Stimulated activated CD4-positive, alpha-beta T cell treated with anti-CD3 and anti-CD28 coated beads, Interleukin-12 subunit alpha, Interleukin-12 subunit beta, amount 100 ng/mL, for 48 hours (primary cell): ENCODE measurements around the gene TMEM186.
"Not testable (repeated sequence)": the region's sequence is repeated elsewhere in the genome, so short reads cannot be mapped to it uniquely, and the experiment has no call there.

ENCODE experiments used
- DNase-seq, 3 donors: peaks; one replicate each; pipeline ENCODE4 v3.0.0-alpha.2; 2020; ENCODE audit warnings: low read depth in 2 of 3, low spot score in 1 of 3

The TMEM186 gene

DNA sequence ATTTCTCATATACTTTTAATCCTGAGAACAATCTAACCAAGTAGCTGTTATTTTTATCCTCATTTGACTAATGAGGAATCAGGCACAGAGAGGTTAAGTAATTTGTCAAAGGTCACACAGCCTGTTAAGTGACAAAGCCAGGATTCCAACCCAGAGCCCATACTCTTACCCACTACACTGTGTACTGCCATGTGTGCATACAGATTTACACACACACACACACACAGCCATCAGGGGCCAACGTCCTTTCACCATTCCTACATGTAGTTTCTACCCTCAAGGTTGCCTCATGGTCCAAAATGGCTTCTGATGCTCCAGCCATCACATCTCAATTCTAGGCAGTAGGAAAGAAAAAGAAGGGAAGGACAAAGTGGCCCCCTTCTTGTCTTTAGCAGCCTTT is 22.1 kb downstream of the TMEM186 start:
- no peak for DNase-seq

DNA sequence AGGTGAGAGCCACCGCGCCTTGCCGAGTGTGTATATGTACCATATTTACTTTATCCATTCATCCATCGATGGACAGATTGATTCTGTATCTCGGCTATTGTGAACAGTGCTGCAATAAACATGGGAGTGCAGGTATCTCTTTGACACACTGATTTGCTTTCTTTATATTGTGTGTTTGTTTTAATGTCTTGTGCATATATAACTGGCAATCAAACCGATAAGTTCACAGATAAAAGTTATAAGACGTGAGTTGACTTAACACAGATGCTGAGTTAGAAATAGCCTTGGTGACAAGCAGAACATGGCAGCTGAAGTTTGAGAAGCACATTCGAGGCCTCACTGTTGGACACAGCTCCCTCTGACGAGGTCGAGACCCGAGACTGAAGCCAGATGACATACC is 23.2 kb downstream of the TMEM186 start:
- no peak for DNase-seq

DNA sequence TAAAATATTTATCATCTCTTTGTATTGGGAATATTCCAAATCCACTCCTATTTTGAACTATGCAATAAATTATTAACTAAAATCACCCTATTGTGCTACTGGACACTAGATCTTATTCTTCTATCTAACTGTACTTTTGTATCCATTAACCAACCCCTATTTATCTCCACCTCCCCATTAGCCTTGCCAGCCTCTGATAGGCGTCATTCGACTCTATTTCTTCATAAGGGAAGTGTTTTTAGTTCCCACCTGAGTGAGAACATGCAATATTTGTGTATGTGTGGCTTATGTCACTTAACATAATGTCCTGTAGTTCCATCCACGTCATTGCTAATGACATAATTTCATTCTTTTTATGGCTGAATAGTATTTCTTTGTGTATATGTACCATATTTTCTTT is 23.9 kb downstream of the TMEM186 start:
- no peak for DNase-seq

DNA sequence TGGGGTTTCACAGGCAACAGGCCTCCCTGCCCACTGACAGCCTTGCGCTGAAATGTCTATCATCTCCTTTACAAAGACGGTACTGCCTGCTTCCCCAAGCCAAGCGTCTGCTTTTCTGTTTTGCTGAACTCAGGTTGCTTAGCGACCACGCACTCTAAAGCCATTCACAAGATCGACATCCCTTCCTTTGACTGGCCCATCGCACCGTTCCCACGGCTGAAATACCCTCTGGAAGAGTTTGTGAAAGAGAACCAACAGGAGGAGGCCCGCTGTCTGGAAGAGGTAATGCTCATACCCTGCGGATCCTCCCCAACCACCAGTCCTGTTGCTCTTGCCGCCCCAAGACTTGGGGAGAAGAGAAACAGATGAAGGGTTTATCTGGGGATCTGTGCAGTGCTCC is 28.7 kb downstream of the TMEM186 start:
- DNase-seq, result no peak

DNA sequence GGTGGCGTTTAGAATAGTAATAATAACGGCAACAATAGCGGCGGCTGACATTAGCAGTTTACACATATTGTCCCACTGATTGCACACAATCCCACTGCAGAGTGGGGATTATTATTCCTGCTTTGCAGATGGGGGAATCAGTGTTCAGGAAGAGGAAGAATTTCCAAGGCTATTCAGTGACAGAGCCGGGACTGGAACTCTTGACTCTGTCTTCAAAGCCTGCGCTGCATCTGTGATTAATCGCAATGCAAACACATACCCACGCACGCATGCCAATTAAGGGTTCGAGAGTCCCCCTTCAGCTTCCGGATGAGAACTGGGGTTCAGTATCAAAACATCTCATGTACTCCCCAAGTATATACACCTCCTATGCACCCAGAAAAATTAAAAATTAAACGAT is 29.2 kb downstream of the TMEM186 start:
- no peak for DNase-seq

DNA sequence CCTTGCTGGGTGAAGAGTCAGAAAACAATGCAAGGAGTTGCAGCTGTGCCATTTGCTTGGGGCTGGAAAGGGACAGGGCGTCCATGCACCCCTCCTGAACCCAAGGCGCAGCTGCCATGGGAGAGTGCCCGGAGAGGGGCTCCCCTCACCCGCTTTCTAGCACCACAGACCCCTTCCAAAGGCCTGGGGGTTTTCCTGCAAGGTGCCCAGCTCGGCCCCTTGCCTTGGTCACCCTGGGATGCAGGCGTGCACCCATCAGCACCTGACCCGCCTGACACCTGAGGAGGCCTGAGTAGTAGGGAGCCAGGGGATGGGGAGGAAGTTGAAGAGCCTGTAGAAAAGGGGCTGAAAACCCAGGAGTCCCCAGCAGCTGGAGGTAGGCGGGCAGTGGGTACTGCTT is 30.3 kb downstream of the TMEM186 start:
- no peak for DNase-seq

DNA sequence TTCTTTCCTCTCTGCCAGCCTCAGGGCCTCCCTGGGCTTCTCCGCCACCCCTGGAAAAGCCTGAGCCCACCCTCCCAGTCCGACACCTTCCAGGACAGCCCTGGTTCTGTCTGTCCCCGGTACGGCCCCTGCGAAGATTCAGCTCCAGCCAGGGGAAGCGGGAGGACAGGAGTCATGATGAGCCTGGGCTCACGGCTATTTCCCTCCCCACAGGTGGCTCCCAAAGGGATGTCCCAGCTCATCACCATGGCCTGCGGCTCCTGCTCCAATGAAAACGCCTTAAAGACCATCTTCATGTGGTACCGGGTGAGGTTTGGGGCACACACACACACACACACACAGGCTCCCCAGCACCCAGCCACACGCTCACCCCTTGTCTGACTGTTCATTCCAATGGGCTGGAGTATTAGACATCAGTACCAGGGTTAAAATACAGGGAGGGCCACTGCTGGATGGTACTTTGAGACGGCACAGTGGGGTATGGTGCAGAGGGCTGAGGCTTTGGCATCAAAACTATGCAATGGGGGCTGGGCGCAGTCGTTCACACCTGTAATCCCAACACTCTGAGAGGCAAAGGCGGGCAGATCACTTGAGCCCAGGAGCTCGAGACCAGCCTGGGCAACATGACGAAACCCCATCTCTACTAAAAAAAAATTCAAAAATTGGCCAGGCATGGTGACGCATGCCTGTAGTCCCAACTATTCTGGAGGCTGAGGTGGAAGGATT is 32.8 kb downstream of the TMEM186 start:
- DNase-seq, result no peak

DNA sequence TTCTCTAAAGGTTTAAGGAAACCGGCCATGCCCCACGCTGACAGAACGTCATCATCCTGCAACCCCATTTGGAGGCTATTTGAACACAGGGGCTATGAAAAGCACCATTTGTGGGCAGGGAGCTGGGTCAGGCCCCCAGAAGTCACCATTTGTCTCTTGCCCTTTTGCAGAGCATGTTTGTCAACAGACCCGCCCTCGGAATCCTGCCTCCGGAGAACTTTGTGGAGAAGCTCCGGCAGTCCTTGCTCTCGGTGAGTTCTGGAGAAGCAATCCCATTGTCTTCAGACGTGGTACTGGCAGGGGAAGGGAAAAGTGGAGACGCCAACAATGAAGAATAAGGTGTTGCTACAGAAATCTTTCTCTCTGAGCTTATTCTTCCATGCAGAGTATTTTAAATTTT is 33.5 kb downstream of the TMEM186 start:
- DNase-seq, result no peak

DNA sequence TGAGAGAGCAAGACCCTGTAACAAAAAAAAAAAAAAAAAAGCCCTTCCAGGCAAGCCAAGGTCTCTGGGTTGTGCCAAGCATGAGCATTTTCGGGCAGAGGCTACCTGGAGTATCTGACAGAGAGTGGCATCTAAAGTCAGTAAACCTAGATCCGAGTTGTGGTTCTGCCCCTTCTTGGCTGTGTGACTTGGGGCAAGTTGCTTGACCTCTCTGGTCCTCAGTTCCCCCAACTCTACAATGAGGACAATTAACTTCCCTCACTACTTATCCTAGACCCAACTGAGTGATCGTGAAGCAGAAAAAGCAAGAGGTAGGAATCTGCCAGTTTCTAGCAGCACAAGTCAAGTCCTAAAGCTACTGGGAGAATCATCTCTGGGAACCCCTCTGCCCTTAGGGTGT is 34.4 kb downstream of the TMEM186 start:
- DNase-seq, result no peak

DNA sequence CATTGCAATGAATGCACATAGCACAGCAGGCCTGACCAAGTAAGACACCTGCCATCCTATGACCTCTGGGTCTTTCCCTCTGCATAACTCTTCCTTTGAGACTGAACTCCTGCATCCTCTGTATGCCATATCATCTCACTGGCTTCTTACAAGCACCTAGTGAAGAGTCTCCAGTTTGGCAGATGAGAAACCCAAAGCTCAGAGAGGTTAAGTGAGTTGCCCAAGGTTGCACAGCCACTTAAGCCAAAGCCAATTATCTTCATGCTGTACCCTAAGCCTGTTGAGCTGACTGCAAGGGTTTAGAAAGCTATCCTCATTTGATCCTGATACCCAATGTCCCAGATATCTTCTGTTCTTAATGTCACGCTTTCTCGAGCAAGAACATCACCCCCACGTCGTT is 35.2 kb downstream of the TMEM186 start:
- no peak for DNase-seq

DNA sequence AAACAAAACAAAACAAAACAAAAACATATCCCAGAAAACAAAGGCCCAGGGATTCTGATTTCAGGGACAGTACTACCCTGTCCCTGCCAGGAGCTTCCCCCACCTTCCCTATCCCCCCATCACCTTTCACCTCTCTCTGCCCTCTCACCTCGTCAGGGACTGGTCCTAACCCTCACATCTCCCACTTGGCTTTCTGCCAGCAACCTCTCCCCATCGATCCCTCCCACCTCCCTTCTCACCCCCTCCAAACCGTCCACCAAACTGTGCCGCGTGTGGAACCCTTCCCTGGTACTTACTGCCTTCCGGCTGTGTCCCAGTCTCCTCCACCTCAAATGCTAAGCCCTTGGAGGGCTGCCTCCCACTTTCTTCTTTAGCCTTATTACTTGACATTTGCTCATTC is 36.4 kb downstream of the TMEM186 start:
- DNase-seq, result no peak

DNA sequence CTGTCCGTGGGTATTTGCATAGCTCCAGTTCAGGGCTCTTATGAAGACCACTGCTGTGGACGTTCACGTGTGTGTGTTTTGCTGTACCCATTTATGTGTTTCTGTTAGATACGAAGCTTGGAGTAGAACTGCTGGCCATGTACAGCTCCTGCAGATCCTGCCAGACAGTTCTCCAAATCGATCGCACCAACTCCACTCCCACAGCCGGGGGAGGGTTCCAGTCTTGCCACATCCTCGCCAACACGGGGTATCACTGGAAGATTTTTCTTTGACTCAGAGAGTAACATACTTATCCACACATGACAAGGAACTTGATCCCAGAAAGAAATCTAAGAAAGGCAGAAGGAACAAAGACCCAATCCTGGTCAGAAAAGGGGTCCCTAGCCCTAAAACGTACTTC is 37.4 kb downstream of the TMEM186 start:
- DNase-seq, result no peak

DNA sequence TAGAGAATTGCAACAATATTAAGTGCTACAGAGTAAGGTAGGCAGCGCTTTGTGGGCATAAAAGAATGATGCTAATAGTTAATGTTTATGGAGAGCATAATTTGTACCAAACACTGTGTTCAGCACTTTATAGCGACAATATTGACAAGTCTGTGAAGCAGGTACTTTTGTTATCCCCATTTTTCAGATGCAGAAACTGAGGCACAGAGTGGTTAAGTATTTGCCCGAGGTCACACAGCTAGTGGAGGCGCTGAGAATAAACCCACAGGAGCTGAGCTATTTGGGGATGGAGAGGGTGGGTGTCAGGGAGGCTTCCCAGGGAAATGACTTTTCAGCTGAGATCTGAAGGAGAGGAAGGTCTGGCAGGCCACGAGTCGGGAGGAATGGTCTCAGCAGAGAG is 39.4 kb downstream of the TMEM186 start:
- DNase-seq, result no peak

DNA sequence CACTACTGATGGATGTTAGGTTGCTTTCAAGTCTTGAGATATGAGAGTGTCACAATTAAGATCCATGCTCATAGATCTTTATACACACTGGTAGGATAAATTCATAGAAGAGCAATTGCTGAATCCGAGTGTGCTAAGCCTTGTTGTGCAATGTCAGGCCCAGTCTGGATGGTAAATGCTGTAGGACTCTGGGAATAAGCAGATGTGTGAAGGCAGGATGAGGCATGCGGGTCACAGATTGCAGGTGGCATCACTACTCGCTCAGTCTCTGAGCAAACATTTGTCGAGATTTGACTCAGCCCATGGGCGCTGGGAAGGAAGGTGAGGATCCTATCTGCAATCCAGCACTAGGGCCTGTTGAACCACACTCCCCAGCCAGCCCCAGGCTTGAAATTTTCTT is 40.7 kb downstream of the TMEM186 start:
- DNase-seq, result no peak

DNA sequence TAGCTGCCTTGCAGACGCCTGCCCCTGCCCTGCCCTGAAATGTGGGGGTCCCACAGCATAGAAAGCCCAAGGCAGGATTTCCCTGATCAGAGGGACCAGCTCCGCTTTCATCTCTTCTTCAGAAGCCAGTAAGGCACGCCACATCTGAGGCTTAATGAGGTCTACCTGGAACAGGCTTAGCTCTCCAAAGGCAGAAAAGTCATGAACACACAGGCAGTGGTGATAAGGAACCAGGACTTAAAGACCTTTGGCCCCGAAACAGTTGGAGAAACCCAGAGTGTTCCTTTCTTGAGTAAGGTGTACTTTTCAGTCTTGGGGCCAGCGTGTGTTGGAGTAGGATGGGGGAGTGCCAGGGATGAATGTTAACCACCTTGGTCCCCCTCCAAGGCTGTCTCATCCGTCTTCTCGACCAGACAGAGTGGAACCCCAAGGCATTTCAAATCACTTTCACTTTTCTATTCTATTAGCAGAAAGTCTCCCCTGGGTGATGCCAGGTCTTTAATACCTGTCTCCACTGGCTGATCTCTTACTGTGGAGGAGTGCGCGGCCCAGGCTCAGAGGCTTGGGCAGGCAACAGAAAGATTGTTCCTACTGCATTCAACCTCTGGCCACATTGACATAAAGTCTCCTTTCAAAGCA is 43.9 kb downstream of the TMEM186 start:
- DNase-seq, result no peak

DNA sequence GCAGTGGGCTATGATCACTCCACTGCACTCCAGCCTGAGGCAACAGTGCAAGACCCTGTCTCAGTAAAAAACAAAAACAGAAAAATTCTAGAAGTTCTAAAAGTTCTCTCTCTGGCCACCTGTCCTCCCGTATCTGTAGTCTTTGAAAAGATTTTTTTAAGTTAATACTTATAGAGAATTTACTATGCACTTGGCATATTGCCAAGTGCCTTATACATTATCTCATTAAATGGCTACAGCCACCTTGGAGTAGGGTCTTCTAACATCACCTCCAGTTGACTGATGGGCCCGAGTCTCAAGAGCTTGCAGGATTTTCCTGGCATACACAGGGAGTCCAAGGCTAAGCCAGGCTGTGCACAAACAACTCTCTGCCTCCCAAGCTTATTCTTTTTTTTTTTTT is 44.7 kb downstream of the TMEM186 start:
- no peak for DNase-seq

DNA sequence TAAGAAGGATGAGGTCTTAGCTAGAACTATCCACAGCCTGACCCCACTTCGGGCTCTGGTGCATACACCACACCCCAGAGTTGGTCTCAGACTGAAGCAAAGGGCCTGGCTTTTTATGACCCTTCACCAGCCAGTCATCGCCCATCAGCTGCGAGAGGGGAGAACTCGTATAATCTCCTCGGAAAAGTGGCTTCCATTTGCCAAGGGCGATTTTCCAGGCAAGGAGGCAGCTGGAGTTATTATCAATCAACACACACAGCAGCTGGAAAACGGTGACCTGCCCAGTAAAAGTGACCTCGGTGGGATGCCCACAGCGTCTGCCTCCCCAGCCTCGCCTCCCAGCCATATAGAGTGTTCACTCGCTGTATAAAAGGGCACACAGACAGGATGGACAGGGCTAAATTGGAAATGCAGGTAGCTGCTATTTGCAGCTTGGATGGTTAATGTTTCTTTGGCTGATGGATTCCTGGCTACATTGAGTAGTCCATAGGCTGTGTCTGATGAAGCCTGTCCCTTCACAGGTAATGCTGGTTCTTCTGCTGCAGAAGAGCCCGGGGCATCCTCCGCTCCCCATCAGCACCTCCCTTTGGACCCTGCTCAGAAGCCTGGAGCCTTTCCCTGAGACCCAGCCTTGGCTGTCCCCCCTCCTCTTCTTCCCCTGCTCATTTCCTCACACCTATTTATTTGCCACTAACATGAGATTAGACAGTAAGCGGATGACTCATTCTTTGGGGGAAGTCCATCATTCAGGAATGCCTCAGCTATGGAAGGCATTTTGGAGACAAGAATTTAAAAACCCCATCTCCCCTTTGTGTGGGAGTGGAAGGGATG is 45.7 kb downstream of the TMEM186 start:
- no peak for DNase-seq

DNA sequence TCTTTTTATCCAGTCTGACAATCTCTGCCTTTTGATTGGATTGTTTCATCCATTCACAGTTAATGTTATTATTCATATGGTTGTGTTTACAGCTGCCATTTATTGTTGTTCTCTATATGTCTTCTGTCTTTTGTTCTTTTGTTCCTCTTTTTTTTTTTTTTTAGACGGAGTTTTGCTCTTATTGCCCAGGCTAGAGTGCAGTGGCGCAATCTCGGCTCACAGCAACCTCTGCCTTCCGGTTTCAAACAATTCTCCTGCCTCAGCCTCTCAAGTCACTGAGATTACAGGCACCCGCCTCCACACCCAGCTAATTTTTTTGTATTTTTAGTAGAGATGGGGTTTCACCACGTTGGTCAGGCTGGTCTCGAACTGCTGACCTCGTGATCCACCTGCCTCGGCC is 48.5 kb downstream of the TMEM186 start:
- DNase-seq, result not testable (repeated sequence)
